ENCODE results near the gene ATP5IF1. TPM values are rescaled to one million over a fixed set of nuclear protein-coding genes. Genes with fewer than 3 reads are reported as not detected.

ATP5IF1 gene
- total and polyA plus RNA-seq, 2 of the 8 experiments (the other 6 are each of a cell fraction or from before 2014, with no cell fraction given) = 198 to 242 TPM

DNA sequence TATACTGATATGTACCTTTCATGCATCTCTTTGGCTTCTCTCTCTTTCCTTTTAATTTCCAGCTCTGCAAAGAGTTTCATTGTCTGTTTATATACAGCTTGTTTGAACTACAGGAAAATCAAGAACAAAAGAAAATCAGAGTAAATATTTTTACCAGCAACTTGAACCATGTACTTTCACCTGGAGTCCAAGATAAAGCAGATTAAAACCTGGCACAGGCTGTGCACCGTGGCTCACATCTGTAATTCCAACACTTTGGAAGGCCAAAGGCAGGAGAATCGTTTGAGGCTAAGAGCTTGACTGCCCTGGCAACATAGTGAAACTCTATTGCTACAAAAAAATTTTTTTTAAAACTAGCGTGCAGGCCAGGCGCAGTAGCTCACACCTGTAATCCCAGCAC, 30.7 kb upstream of the ATP5IF1 start:
- no peaks in the 10 kb centered on the region for H4K20me1 ChIP-seq (replicated peaks in 1 of 2; ENCODE audit: control insufficient read depth in 1 of 2, insufficient read depth in 2 of 2, low read length in 2 of 2)
- no peak overlapping the region for H4K91ac ChIP-seq (replicated peaks; ENCODE audit: insufficient read length, low read length)
- no peak overlapping the region for H2AFZ ChIP-seq (ENCODE audit: low read length)
- H3K79me1 ChIP-seq (ENCODE audit: low read depth, low read length) = no peaks in the 10 kb centered on the region
- H3K27ac ChIP-seq (ENCODE audit: low read depth, low read length) = no peak overlapping the region
- no peak overlapping the region for H2BK15ac ChIP-seq (ENCODE audit: low read length)
- H3K14ac ChIP-seq (ENCODE audit: insufficient read length) = no peak overlapping the region
- no peaks in the 10 kb centered on the region for H3K27me3 ChIP-seq (replicated peaks in 1 of 4; ENCODE audit: control insufficient read depth in 3 of 4, extremely low read depth in 1 of 4, insufficient read depth in 3 of 4, low read length in 3 of 4)
- POLR2A ChIA-PET (ENCODE audit: partially characterized antibody) = no interaction called here
- H4K5ac ChIP-seq (ENCODE audit: insufficient read length, low read depth, low read length) = no peak overlapping the region
- H4K8ac ChIP-seq (ENCODE audit: extremely low read depth, insufficient read depth, low read length) = no peak overlapping the region
- H2BK12ac ChIP-seq (ENCODE audit: low read depth, low read length) = no peak overlapping the region
- no peak overlapping the region for H2AK5ac ChIP-seq (ENCODE audit: low read depth, low read length)
- H3K23ac ChIP-seq (ENCODE audit: insufficient read length) = no peak overlapping the region
- no peak overlapping the region for H3K9ac ChIP-seq (replicated peaks in 1 of 4; ENCODE audit: extremely low read depth in 1 of 4, low read depth in 3 of 4, low read length in 3 of 4)
- H2BK5ac ChIP-seq (ENCODE audit: low read depth, low read length) = no peak overlapping the region
- H3K23me2 ChIP-seq (ENCODE audit: low read depth, low read length) = no peaks in the 10 kb centered on the region
- no peak overlapping the region for H2BK120ac ChIP-seq (replicated peaks; ENCODE audit: low read depth, low read length)
- H2BK20ac ChIP-seq (ENCODE audit: low read length) = no peak overlapping the region
- H3K36me3 ChIP-seq (ENCODE audit: control insufficient read depth in 2 of 4, insufficient read depth in 4 of 4, low read length in 3 of 4) = peaks cover 15 to 60% (median 43%) of the 10 kb centered on the region in 4 experiments
- DNase-seq (ENCODE audit: low read depth in 1 of 2, low spot score in 2 of 2) (no peak), FAIRE-seq (no peak)
- no peak overlapping the region for H3K56ac ChIP-seq (replicated peaks; ENCODE audit: insufficient read length, low read depth, low read length)
- 94% methylated on average over 4 of the region's 4 CpGs; no CpG with 5 or more reads in 1 of the 2 experiments for WGBS, 2 experiments (ENCODE audit: extremely low coverage in 1 of 2, insufficient coverage in 1 of 2, insufficient read length in 1 of 2, insufficient replicate concordance in 2 of 2, low coverage in 1 of 2, low lambda C conversion rate in 2 of 2, missing lambda C conversion rate in 1 of 2)
- H3K79me2 ChIP-seq (ENCODE audit: control insufficient read depth in 1 of 2, insufficient read depth in 2 of 2, low read length in 2 of 2) = no peaks in the 10 kb centered on the region
- H3K4me1 ChIP-seq (replicated peaks in 1 of 4; ENCODE audit: control insufficient read depth in 3 of 4, insufficient read depth in 4 of 4, low read length in 3 of 4) = no peaks in the 10 kb centered on the region; a peak in 1 of 7 replicates
- no peaks in the 10 kb centered on the region for H3K9me3 ChIP-seq (ENCODE audit: insufficient read depth in 2 of 2, low read depth in 1 of 2, low read length in 1 of 2)
- CTCF ChIA-PET (ENCODE audit: partially characterized antibody) = interaction anchor here (1.2 to 2.3 kb wide), 3 partner anchors 44 to 114 kb away, joined by 3 to 9 read pairs (median 4); no protein-coding TSS in a partner anchor
- no peak overlapping the region for H3K4ac ChIP-seq (replicated peaks; ENCODE audit: insufficient read length, low read depth, low read length)
- no peak overlapping the region for H3K4me3 ChIP-seq (ENCODE audit: extremely low read depth in 1 of 4, insufficient read depth in 2 of 4, low read depth in 3 of 4, low read length in 4 of 4)
- H3K4me2 ChIP-seq (ENCODE audit: insufficient read depth in 1 of 2, low read depth in 2 of 2, low read length in 2 of 2) = no peak overlapping the region
- H3K18ac ChIP-seq (ENCODE audit: extremely low read depth, low read length) = no peak overlapping the region
- no peak for TF ChIP-seq TAF7 (optimal IDR thresholded peaks at IDR 0.05; ENCODE audit: borderline replicate concordance, low read depth, low read length)
- no peak for TF ChIP-seq GTF2F1 (IDR thresholded peaks at IDR 0.05; ENCODE audit: borderline replicate concordance, low read depth, low read length)
- no peak for TF ChIP-seq SP1 (IDR thresholded peaks at IDR 0.05; ENCODE audit: low read depth, low read length)
- no peak for TF ChIP-seq RFX5 (IDR thresholded peaks at IDR 0.05; ENCODE audit: borderline replicate concordance, low read depth, low read length)

Data from H1 (cell line).